ENCODE data around the gene EXD3.
A peak's percentile ranks its signal among the peaks of the same experiment; 100 is the strongest.

EXD3 gene

DNA sequence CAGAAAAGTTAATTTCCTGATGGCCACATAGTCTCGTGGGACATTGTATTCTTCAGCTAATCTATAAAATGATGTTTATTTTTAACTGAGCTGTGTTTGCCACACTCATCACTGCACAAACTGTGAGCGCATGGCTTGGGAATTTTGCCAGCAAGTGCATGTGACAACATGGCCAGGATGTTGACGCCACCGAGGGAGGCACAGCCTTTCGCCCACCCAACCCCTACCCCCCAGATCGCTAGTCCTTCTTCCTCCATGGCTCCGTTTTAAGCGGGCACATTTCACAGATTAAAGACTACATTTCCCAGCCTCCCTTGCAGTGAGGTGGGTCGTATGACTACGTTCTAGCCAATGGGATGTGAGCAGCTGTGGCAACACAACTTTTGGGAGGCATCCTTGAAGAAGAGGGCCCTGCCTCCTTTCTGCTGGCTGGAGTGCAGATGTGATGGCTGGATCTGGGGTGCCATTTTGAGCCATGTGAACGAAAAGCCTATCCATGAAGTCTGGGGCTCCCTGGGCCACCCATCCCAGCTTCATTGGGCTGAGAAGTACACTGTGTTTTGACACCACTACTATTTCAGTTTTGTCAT lies 128.8 kb downstream of the EXD3 start:
- no peak for DNase-seq (ENCODE audit: low spot score)

DNA sequence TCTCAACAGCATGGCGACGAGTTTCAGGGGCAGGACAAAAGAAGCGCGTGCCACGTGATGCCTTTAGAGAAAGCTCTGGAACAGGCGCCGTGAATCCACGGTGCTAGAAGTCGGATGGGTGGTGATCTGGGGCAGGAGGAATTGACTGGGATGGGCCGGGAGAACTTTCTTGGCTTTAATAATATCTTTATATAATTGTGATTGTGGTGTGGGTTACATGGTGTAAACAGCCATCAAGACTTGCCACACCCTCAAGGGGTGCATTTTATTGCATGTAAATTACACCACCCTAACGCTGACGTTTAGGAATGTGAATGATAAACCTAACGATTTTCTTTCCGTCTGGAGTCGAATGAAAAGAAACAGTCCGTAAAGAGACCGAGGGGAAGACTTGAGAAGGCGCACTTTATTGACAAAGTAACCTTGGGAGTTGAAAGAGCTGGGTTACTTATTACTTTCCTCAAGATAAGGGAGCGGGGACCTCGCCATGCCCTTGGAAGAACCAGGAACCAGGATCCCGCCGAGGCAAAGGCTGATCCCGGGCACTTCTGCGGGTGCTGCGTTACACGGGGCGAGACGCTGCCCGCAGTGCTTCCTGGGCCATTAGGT lies 129.4 kb downstream of the EXD3 start:
- DNase-seq (ENCODE audit: low spot score): no peak

DNA sequence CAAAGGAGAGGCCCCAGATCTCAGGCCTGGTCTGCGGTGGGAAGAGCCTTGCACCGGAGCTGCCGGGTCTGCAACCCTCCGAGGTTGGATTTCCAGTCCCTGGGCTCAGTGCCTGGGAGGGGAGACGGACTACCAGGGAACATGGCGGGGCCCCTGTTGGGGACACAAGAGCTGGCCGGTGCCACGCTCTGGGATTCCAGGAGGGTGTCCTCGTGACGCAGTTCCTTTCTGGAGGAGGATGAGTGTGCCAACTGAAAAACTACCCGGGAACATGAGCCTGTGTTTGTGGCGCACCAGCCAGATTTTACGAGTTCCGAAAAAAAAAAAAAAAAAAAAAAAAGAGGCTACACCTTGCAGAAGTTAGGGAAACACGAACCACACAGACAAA lies 129.9 kb downstream of the EXD3 start:
- DNase-seq (ENCODE audit: low spot score): no peak

- peak; percentile 84 for DNase-seq (ENCODE audit: low spot score)
Observed at GRCh38 chr9:137286975-137287383, 136.0 kb downstream of the EXD3 start.

DNA sequence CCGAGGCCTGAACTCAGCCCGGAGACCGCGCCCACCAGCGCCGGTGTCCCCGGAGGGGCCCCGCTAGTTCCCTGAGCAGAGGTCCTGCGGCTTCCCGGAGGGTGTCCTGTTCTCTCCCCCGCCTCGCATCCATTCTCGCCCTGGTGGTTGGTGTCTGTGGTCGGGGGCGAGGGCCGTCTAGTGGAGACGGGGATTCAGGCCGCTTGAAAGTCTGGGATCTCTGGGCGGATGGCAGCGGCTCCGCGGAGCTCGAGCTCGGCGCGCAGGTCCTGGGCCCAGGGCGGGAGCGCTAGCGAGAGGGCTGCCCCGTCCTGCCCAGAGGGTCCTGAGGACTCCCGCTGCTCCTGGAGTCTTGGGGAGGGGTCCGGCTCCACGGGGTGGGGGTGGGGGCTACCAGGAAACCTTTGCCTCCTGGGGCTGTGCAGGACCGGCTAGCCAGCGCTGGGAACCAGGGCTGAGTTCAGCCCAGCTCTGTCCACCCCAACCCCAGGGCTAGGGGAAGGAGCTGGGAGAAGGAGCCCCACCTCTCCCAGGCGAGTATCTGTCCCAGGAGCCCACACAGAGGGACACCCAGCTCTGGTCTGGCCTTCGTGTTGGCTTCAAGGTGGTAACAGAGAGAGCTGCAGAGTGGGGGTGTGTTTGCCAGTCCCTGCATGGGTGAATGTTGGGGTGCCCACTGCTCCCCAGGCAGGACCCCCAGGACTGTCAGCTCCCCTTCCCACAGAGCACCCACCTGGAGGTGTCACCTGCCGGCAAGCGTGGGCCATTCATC lies 141.4 kb downstream of the EXD3 start:
- DNase-seq (ENCODE audit: low spot score): no peak

DNA sequence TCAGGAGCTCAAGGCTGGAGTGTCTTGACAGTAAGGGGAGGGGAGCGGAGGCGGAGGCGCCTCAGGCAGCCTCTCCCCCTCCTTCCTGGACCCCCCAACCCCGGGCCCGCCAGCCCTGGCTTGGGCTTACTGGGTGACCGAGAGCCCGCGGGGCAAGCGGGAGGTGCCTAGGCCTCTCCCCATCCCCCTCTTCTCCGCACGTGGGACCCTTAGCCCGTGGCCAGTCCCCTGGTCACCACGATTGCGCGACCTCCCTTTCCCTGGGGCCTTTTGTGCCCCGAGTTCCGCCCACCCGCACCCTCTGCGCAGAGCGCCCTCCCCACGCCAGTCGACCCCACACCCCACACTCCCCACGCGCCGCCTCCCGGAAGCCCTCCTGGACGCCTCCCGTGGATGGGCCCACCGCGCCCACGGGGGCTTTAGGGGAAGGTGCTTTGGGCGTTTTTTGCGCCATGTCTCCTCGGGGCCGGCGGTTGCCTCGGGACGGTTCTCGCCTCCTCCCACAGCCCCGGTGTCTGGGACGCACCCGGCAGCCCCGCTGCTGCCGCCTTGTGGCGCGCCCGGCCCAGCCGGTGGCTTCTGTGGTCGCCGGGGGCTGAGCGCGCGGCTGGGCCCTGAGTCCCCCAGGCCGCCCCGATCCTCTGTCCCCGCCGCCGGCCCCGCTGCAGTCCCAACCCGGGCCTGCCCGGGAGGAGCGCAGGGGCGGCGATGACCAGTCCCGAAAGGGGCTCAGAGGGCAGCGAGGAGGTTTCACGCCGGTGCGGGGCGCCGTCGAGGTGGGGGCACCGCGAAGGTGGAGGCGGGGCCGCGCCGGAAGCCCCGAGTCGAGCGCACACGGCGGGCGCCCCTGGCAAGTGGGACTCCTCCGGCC lies 142.3 kb downstream of the EXD3 start:
- DNase-seq (ENCODE audit: low spot score): peak; percentile 90

DNA sequence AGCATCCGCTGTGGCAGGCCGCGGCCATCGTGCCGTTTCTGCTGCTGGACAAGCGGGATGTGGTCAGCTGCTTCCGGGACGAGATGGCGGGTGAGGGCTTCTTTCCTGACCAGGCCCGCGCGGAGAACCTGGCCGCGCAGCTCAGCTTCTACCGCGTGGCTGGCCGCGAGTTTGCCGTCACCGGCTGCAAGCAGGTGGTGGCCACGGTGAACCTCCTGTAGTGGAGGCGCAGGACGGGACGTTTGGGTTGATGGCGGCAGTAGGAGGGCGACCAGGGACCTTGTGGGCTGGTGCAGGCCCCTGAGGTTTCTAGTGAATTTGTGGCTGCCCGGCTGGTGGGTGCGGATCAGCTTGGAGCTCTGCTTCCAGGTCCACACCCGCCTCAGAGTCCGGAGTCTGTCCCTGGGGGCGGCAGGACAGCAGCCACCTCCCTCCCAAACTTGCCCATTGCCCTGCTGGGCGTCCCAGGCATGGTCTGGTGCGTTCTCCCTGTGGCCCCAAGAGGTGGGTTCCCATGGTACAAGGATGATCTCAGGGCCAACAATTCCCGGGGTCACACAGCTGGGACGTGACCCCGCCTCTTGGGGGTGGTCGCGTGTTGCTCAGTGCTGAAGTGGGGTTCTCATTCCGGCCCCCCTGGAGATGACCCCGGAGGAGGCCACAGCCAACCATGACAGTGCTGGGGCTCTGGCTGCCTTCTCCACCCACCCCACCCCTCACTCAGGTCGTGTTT lies 143.1 kb downstream of the EXD3 start:
- no peak for DNase-seq (ENCODE audit: low spot score)

GRCh38 chr9:137278721-137279711 lies 143.9 kb downstream of the EXD3 start:
- no peak for DNase-seq (ENCODE audit: low spot score)

DNA sequence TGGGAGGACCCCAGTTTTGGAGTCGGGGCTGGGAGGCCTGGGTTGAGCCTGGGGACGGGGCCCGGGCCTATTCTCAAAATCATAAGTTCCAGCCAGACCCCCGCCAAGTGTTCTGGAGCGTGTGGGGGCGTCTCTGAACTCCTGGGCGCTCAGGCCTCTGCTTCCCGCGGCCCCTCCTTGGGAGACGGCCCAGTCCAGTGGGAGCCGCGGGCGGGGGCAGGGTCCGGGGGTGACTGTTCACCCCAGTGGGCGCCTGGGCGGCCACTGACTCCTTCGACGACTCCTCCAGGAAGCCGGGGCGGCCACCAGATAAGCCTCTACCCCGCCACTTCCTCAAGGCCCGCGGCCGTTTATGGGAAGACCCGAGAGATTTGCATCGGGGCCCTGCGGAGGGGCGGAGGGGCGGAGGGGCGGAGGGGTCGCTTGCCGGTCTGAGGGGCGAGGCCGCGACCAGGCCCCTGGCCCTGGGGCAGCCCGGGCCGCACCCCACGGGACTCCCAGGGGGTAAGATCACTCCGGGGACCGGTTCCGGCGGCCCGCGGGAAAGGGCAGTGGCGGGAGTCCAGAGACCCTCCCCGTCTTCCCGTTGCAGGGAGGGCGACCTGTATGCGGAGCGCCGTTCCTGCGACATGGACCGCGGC lies 144.8 kb downstream of the EXD3 start:
- DNase-seq (ENCODE audit: low spot score): no peak

- DNase-seq (ENCODE audit: low spot score): no peak
Observed at GRCh38 chr9:137277329-137278041, 145.5 kb downstream of the EXD3 start, which contains the start of gene TOR4A. TOR4A (plus strand) TSS chr9:137277726; CDS start chr9:137278690, 964 bp downstream.

- no peak for DNase-seq (ENCODE audit: low spot score)
Observed at GRCh38 chr9:137276473-137277328, 146.3 kb downstream of the EXD3 start.

- no peak for DNase-seq (ENCODE audit: low spot score)
Observed at GRCh38 chr9:137275588-137276472, 147.1 kb downstream of the EXD3 start.

DNA sequence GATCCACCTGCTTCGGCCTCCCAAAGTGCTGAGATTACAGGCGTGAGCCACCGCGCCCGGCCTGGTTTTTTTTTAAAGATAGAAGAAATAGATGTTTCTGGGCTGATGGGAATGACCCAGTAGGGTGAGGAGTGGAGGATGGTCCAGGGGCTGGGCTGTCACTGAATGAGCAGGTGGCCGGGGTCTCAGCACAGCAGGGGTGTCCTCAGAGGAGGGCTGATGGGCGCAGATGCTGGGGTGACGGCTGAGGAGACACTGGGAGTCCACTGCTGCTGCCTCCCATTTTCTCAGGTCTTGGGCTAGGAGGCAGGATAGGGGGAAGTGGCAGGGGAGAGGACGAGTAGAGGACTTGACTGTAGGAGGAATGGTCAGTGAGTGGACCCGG lies 147.8 kb downstream of the EXD3 start:
- DNase-seq (ENCODE audit: low spot score): no peak

- no peak for DNase-seq (ENCODE audit: low spot score)
Observed at GRCh38 chr9:137273611-137274320, 149.2 kb downstream of the EXD3 start.

DNA sequence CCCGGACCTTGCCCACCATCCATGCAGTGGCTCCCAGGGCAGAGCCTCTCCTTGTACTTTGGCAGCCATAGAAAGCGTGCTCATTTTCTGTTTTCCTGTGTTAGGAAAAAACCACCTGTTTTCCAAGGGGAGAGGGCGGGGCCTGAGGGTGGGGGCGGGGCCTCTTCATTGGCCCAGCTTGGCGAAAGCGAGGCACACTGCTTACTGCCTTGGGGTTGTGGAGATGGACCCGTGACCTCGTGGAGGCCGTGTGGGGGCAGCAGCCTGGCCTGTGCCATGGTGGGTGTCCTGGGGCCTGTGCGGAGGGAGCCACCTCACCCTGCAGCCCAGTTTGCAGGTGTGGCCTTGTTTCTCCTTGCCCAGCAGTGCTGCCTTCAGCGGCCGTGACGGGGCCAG lies 149.9 kb downstream of the EXD3 start:
- no peak for DNase-seq (ENCODE audit: low spot score)

GRCh38 chr9:137272241-137273094 lies 150.5 kb downstream of the EXD3 start:
- DNase-seq (ENCODE audit: low spot score): no peak

Measured in D341Med (cell line).